Renal cortical epithelial cell (primary cell): ENCODE data around the gene C1orf105. TPM values are rescaled to one million over a fixed set of nuclear protein-coding genes. Genes with fewer than 3 reads are reported as not detected.

Experiments used
- total RNA-seq: library from RNA; depleted of rRNA; stranded (reverse); fragments of >200 nt; gene quantifications from 2 replicates; pipeline ENCODE4 v1.2.3, GENCODE V29; 2014

Gene C1orf105
- total RNA-seq, 1 donor from 2014 or later: not detected

Other genes with a start within 250 kb of the C1orf105 start
- 23.6 and 31.7 TPM in 2 replicates for gene PIGC, start 23.4 kb downstream of the C1orf105 start, total RNA-seq
- gene SUCO, start 112.5 kb downstream of the C1orf105 start, total RNA-seq: 42.9 and 75.5 TPM in 2 replicates
- gene FASLG, start 238.4 kb downstream of the C1orf105 start, total RNA-seq: not detected in 2 replicates